CD4-positive, CD25-positive, alpha-beta regulatory T cell (primary cell): ENCODE results near the gene BLOC1S4. TPM values are rescaled to one million over a fixed set of nuclear protein-coding genes. Genes with fewer than 3 reads are reported as not detected.

Experiments used
- ATAC-seq, 2 donors: fragments of 150-1000 bp; cut with Tn5 transposase; one replicate each; pipeline ENCODE4 v1.10.0; 2021; ENCODE audit warnings: low read depth in 2 of 2, moderate number of reproducible peaks in 2 of 2, moderate library complexity in 1 of 2
- DNase-seq, 3 donors: peaks; one replicate each; pipeline versions ENCODE4 v3.0.0 to v3.0.0-alpha.2; 2012 to 2022; ENCODE audit warnings: mixed read lengths in 1 of 3
- H3K27ac ChIP-seq: one replicate; pipeline ENCODE4 v1.7.0; 2013; ENCODE audit warnings: mild to moderate bottlenecking, low read length; ENCODE audit not compliant: insufficient read depth, poor library complexity, severe bottlenecking
- H3K27me3 ChIP-seq: one replicate; pipeline ENCODE4 v1.7.0; 2013; ENCODE audit warnings: low read length; ENCODE audit not compliant: control insufficient read depth, insufficient read depth
- H3K36me3 ChIP-seq: one replicate; pipeline ENCODE4 v1.7.0; 2013; ENCODE audit warnings: mild to moderate bottlenecking, low read length, moderate library complexity; ENCODE audit not compliant: control insufficient read depth, insufficient read depth
- H3K4me1 ChIP-seq: 2 replicates; pipeline ENCODE4 v1.7.0; 2013; ENCODE audit warnings: mild to moderate bottlenecking, low read length; ENCODE audit not compliant: insufficient read depth, control insufficient read depth, poor library complexity, severe bottlenecking
- H3K4me3 ChIP-seq: one replicate; pipeline ENCODE4 v1.7.0; 2013; ENCODE audit warnings: low read depth, mild to moderate bottlenecking, low read length, moderate library complexity
- H3K9me3 ChIP-seq, 2 experiments: 1 replicate in 1 of 2; 2 replicates in 1 of 2; pipeline ENCODE4 v1.7.0; 2013; ENCODE audit warnings: low read length in 2 of 2, mild to moderate bottlenecking in 1 of 2, moderate library complexity in 1 of 2; ENCODE audit not compliant: control insufficient read depth in 2 of 2
- H3K27ac Mint-ChIP-seq, 3 donors: one replicate each; pipeline ENCODE4 v1.8.0; 2020 to 2022; ENCODE audit warnings: mild to moderate bottlenecking in 3 of 3, mixed read lengths in 3 of 3, moderate library complexity in 2 of 3
- H3K27me3 Mint-ChIP-seq: one replicate; pipeline ENCODE4 v1.8.0; 2022; ENCODE audit warnings: mild to moderate bottlenecking, mixed read lengths
- H3K36me3 Mint-ChIP-seq: one replicate; pipeline ENCODE4 v1.8.0; 2020; ENCODE audit warnings: mixed read lengths
- H3K4me1 Mint-ChIP-seq, 4 donors: one replicate each; pipeline ENCODE4 v1.8.0; 2020 to 2022; ENCODE audit warnings: mixed read lengths in 4 of 4, mild to moderate bottlenecking in 1 of 4
- H3K4me3 Mint-ChIP-seq, 4 donors: one replicate each; pipeline ENCODE4 v1.8.0; 2020 to 2022; ENCODE audit warnings: mild to moderate bottlenecking in 4 of 4, mixed read lengths in 4 of 4, moderate library complexity in 3 of 4
- H3K9me3 Mint-ChIP-seq, 7 donors: one replicate each; pipeline ENCODE4 v1.8.0; 2020 to 2022; ENCODE audit warnings: mixed read lengths in 7 of 7, mild to moderate bottlenecking in 3 of 7, moderate library complexity in 2 of 7
- polyA plus RNA-seq, 4 donors: library from polyadenylated mRNA; unstranded; fragments of 300-500 nt; fragmentation: Illumina TruSeq; gene quantifications; one replicate each; pipeline ENCODE4 v1.2.3, GENCODE V29; 2021
- total RNA-seq: library from RNA; stranded (reverse); gene quantifications from one replicate; pipeline ENCODE4 v1.2.3, GENCODE V29; 2022

BLOC1S4 gene
- total and polyA plus RNA-seq, 5 donors from 2014 or later = 27.5 to 103 (median 91.0) TPM

GRCh38 chr4:6686104-6686787 is 29.7 kb upstream of the BLOC1S4 start:
- peaks cover 14 to 53% (median 35%) of the 10 kb centered on the region in 4 donors for H3K4me1 Mint-ChIP-seq
- H3K27me3 ChIP-seq = no peaks in the 10 kb centered on the region
- ATAC-seq (no peak), DNase-seq (no peak)
- H3K9me3 Mint-ChIP-seq = no peaks in the 10 kb centered on the region
- H3K36me3 Mint-ChIP-seq = no peaks in the 10 kb centered on the region
- no peaks in the 10 kb centered on the region for H3K36me3 ChIP-seq
- no peaks in the 10 kb centered on the region for H3K9me3 ChIP-seq
- peaks cover 30% of the 10 kb centered on the region for H3K4me1 ChIP-seq
- H3K27ac ChIP-seq = no peak overlapping the region
- H3K27me3 Mint-ChIP-seq = no peaks in the 10 kb centered on the region
- peak overlapping the region in 1 of 4 donors; percentile 41 for H3K4me3 Mint-ChIP-seq
- H3K4me3 ChIP-seq = no peak overlapping the region
- H3K27ac Mint-ChIP-seq = peak overlapping the region; percentile 32 to 84 (median 51)

DNA sequence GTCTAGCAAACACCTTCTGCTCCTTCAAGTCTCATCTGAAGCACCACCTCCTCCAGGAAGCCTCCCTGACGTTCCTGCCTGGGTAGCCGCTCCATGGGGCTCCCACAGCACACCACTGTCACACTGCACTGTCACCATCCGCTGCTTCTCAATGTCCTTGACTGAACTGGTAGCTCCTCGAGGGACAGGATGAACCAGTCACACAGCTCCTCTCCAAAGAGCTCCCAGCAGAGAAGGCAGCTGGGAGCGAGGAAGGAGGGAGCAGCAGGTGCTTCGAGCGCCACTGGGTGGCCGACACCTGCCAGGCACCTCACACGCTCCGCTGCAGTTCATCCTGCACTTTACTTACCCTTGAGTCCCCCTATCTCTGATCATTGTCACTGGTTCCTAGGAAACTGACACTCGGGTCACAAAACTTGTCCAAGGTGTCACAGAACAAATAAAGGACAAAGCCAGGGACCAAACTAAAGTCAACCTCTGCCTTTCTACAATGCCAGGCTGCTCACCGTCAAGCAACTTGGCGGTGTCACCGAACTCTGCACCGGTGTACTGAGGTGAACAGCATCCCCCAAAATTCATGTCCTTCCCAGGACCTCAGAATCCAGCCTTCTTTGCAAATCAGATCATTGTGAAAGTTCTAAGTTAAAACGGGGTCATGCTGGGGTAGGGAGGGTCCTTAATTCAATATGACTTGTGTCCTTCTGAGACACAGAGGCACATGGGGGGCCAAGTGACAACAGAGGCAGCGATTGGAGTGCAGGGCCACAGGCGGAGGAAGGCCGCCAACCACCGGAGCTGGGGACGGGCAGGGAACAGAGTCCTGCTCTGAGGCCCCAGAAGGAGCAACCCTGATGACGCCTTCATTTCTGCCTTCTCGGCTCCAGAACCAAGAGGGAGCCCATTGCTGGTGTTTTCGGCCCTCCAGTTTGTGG is 27.8 kb upstream of the BLOC1S4 start:
- Histone ChIP-seq H3K27ac (peak overlapping the region; percentile 76), H3K36me3 (no peaks in the 10 kb centered on the region), H3K9me3 (no peaks in the 10 kb centered on the region), H3K4me1 (peaks cover 48% of the 10 kb centered on the region), H3K27me3 (no peaks in the 10 kb centered on the region), H3K4me3 (no peak overlapping the region)
- H3K4me1 Mint-ChIP-seq = peaks cover 14 to 67% (median 38%) of the 10 kb centered on the region in 4 donors
- peak overlapping the region; percentile 81 to 99 (median 92) for H3K27ac Mint-ChIP-seq
- DNase-seq (no peak), ATAC-seq (no peak)
- no peaks in the 10 kb centered on the region for H3K27me3 Mint-ChIP-seq
- no peaks in the 10 kb centered on the region for H3K9me3 Mint-ChIP-seq
- peak overlapping the region in 3 of 4 donors; percentile 78 to 88 (median 88) for H3K4me3 Mint-ChIP-seq
- no peaks in the 10 kb centered on the region for H3K36me3 Mint-ChIP-seq

GRCh38 chr4:6688879-6689505 is 27.0 kb upstream of the BLOC1S4 start:
- peak overlapping the region; percentile 3 for H3K4me3 ChIP-seq
- Mint-ChIP-seq H3K4me3 (peak overlapping the region; percentile 68 to 88 (median 76)), H3K9me3 (no peaks in the 10 kb centered on the region), H3K4me1 (peaks cover 14 to 75% (median 39%) of the 10 kb centered on the region in 4 donors), H3K27ac (peak overlapping the region; percentile 92 to 99 (median 97)), H3K36me3 (no peaks in the 10 kb centered on the region), H3K27me3 (no peaks in the 10 kb centered on the region)
- peaks cover 56% of the 10 kb centered on the region for H3K4me1 ChIP-seq
- no peaks in the 10 kb centered on the region for H3K36me3 ChIP-seq
- H3K27ac ChIP-seq = peak overlapping the region; percentile 76
- ATAC-seq = peak; percentile 80 to 82
- peak; percentile 30 to 79 (median 41) for DNase-seq
- no peaks in the 10 kb centered on the region for H3K9me3 ChIP-seq
- H3K27me3 ChIP-seq = no peaks in the 10 kb centered on the region

DNA sequence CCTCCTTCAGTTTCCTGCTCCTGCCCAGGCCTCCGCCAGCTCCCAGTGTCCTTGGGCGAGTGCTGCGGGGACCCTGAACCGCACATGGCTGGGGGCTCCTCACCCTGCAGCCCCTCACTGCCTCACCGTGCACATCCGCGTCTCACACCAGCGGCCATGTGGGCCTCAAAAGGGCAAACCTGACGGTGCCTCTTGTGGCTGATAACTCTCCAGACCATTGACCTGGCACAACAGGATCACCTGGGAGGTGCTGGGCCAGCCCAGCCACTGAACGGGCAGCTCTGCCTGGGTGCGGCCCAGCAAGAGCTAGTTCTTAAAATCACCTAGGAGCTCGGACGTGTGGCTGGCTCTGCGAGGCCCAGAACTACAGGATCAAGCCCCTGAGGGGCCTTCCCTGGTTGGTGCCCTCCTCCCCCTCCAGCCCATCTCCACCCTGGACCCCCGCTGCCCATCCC is 26.4 kb upstream of the BLOC1S4 start:
- H3K27ac ChIP-seq = peak overlapping the region; percentile 76
- Mint-ChIP-seq H3K27ac (peak overlapping the region; percentile 92 to 99 (median 97)), H3K36me3 (no peaks in the 10 kb centered on the region), H3K27me3 (no peaks in the 10 kb centered on the region), H3K4me3 (peak overlapping the region; percentile 73 to 90 (median 83)), H3K4me1 (peaks cover 15 to 79% (median 40%) of the 10 kb centered on the region in 4 donors), H3K9me3 (no peaks in the 10 kb centered on the region)
- no peaks in the 10 kb centered on the region for H3K27me3 ChIP-seq
- ATAC-seq (no peak), DNase-seq (no peak)
- H3K9me3 ChIP-seq = no peaks in the 10 kb centered on the region
- H3K36me3 ChIP-seq = no peaks in the 10 kb centered on the region
- H3K4me3 ChIP-seq = no peak overlapping the region
- peaks cover 61% of the 10 kb centered on the region for H3K4me1 ChIP-seq

- Mint-ChIP-seq H3K27ac (peak overlapping the region; percentile 91 to 94 (median 92)), H3K4me1 (peaks cover 20 to 92% (median 55%) of the 10 kb centered on the region in 4 donors), H3K36me3 (no peaks in the 10 kb centered on the region), H3K9me3 (no peaks in the 10 kb centered on the region), H3K27me3 (no peaks in the 10 kb centered on the region), H3K4me3 (peak overlapping the region in 2 of 4 donors; percentile 33 to 71)
- no peaks in the 10 kb centered on the region for H3K9me3 ChIP-seq
- no peak overlapping the region for H3K27ac ChIP-seq
- no peaks in the 10 kb centered on the region for H3K36me3 ChIP-seq
- H3K4me1 ChIP-seq = peaks cover 90% of the 10 kb centered on the region
- no peak for ATAC-seq
- DNase-seq = no peak
- no peak overlapping the region for H3K4me3 ChIP-seq
- no peaks in the 10 kb centered on the region for H3K27me3 ChIP-seq
Measured at GRCh38 chr4:6692379-6692778, 23.6 kb upstream of the BLOC1S4 start.

- Mint-ChIP-seq H3K27ac (peak overlapping the region; percentile 91 to 94 (median 92)), H3K27me3 (no peaks in the 10 kb centered on the region), H3K36me3 (no peaks in the 10 kb centered on the region), H3K9me3 (no peaks in the 10 kb centered on the region), H3K4me1 (peaks cover 20 to 92% (median 52%) of the 10 kb centered on the region in 4 donors), H3K4me3 (peak overlapping the region in 2 of 4 donors; percentile 61 to 71)
- ATAC-seq (no peak), DNase-seq (no peak)
- H3K4me1 ChIP-seq = peaks cover 93% of the 10 kb centered on the region
- H3K4me3 ChIP-seq = no peak overlapping the region
- H3K27ac ChIP-seq = no peak overlapping the region
- no peaks in the 10 kb centered on the region for H3K36me3 ChIP-seq
- H3K27me3 ChIP-seq = no peaks in the 10 kb centered on the region
- no peaks in the 10 kb centered on the region for H3K9me3 ChIP-seq
Measured at GRCh38 chr4:6692806-6693205, 23.2 kb upstream of the BLOC1S4 start.
